Trophoblast cell (in vitro differentiated cells and primary cell): ENCODE measurements around the gene QTRT2.

Source experiments
- DNase-seq, 2 donors: peaks; one replicate each; pipeline ENCODE4 v3.0.0-alpha.2; 2016
- H2AFZ ChIP-seq: 2 replicates; pipeline ENCODE4 v1.6.1; 2013; ENCODE audit warnings: low read length, moderate library complexity, mild to moderate bottlenecking; ENCODE audit not compliant: insufficient read depth, poor library complexity
- H2AK5ac ChIP-seq: 2 replicates; pipeline ENCODE4 v1.6.1; 2013; ENCODE audit warnings: mild to moderate bottlenecking, low read length
- H2BK120ac ChIP-seq: 2 replicates; pipeline ENCODE4 v1.6.1; 2013; ENCODE audit warnings: low read length, mild to moderate bottlenecking, moderate library complexity; ENCODE audit not compliant: insufficient read depth, poor library complexity
- H2BK12ac ChIP-seq: 2 replicates; pipeline ENCODE4 v1.6.1; 2013; ENCODE audit warnings: mild to moderate bottlenecking, low read length, moderate library complexity
- H2BK5ac ChIP-seq: 2 replicates; pipeline ENCODE4 v1.6.1; 2013; ENCODE audit warnings: low read length, low read depth, moderate library complexity, mild to moderate bottlenecking; ENCODE audit not compliant: poor library complexity
- H3K14ac ChIP-seq: 2 replicates; pipeline ENCODE4 v1.6.1; 2013; ENCODE audit warnings: mild to moderate bottlenecking, low read length
- H3K18ac ChIP-seq: 2 replicates; pipeline ENCODE4 v1.6.1; 2013; ENCODE audit warnings: mild to moderate bottlenecking, low read length
- H3K23ac ChIP-seq: 2 replicates; pipeline ENCODE4 v1.6.1; 2013; ENCODE audit warnings: low read length
- H3K27ac ChIP-seq: 2 replicates; pipeline ENCODE4 v1.5.1; 2013; ENCODE audit warnings: low read depth, mild to moderate bottlenecking, inconsistent platforms, low read length, moderate library complexity
- H3K27me3 ChIP-seq: 2 replicates; pipeline ENCODE4 v1.6.1; 2013; ENCODE audit warnings: inconsistent platforms, mild to moderate bottlenecking, low read length, moderate library complexity; ENCODE audit not compliant: insufficient read depth
- H3K36me3 ChIP-seq, 2 experiments: 1 replicate in 1 of 2; 2 replicates in 1 of 2; pipeline ENCODE4 v1.6.1; 2013; ENCODE audit warnings: low read length in 2 of 2, mild to moderate bottlenecking in 2 of 2, moderate library complexity in 1 of 2; ENCODE audit not compliant: insufficient read depth in 2 of 2, control insufficient read depth in 1 of 2
- H3K4ac ChIP-seq: 2 replicates; pipeline ENCODE4 v1.6.1; 2013; ENCODE audit warnings: low read depth, mild to moderate bottlenecking, low read length, moderate library complexity
- H3K4me1 ChIP-seq, 2 experiments: 1 replicate in 1 of 2; 2 replicates in 1 of 2; pipeline ENCODE4 v1.6.1; 2013; ENCODE audit warnings: low read length in 2 of 2, mild to moderate bottlenecking in 2 of 2, moderate library complexity in 1 of 2; ENCODE audit not compliant: insufficient read depth in 2 of 2, control insufficient read depth in 1 of 2
- H3K4me2 ChIP-seq: 2 replicates; pipeline ENCODE4 v1.6.1; 2013; ENCODE audit warnings: inconsistent platforms, mild to moderate bottlenecking, low read length, moderate library complexity
- H3K4me3 ChIP-seq: 2 replicates; pipeline ENCODE4 v1.5.1; 2013; ENCODE audit warnings: mild to moderate bottlenecking, low read depth, low read length, inconsistent platforms
- H3K79me1 ChIP-seq: one replicate; pipeline ENCODE4 v1.6.1; 2013; ENCODE audit warnings: low read length
- H3K79me2 ChIP-seq: 2 replicates; pipeline ENCODE4 v1.6.1; 2013; ENCODE audit warnings: low read length, mild to moderate bottlenecking; ENCODE audit not compliant: control insufficient read depth, insufficient read depth, poor library complexity
- H3K9ac ChIP-seq: 2 replicates; pipeline ENCODE4 v1.6.1; 2013; ENCODE audit warnings: mild to moderate bottlenecking, low read length
- H3K9me3 ChIP-seq: 2 replicates; pipeline ENCODE4 v1.6.1; 2013; ENCODE audit warnings: low read depth, mild to moderate bottlenecking, control low read depth, inconsistent platforms, low read length; ENCODE audit not compliant: insufficient read depth
- H4K12ac ChIP-seq: 2 replicates; pipeline ENCODE4 v1.6.1; 2013; ENCODE audit warnings: low read depth, mild to moderate bottlenecking, low read length, moderate library complexity
- H4K8ac ChIP-seq: 2 replicates; pipeline ENCODE4 v1.6.1; 2013; ENCODE audit warnings: low read depth, mild to moderate bottlenecking, low read length, moderate library complexity
- H4K91ac ChIP-seq: one replicate; pipeline ENCODE4 v1.6.1; 2013; ENCODE audit warnings: low read depth, mild to moderate bottlenecking, low read length, moderate library complexity
- WGBS: extraction: QIAGEN DNeasy Blood & Tissue Kit; methylation state at CpG from one replicate; pipeline ENCODE4 v1.1.7; 2013; ENCODE audit warnings: missing lambda C conversion rate; ENCODE audit not compliant: insufficient read length, insufficient coverage; ENCODE audit errors: extremely low coverage; 5-methylcytosine and 5-hydroxymethylcytosine counted together

Gene QTRT2

GRCh38 chr3:114083112-114083511 lies 26.6 kb downstream of the QTRT2 start:
- H2AFZ ChIP-seq = no peak overlapping the region
- no peak for DNase-seq
- no peak overlapping the region for H4K12ac ChIP-seq
- H3K27me3 ChIP-seq = no peaks in the 10 kb centered on the region
- no peak overlapping the region for H3K18ac ChIP-seq
- H4K91ac ChIP-seq = no peak overlapping the region
- no peak overlapping the region for H2BK5ac ChIP-seq
- H2BK120ac ChIP-seq = no peak overlapping the region
- H3K4me2 ChIP-seq = no peak overlapping the region
- no peaks in the 10 kb centered on the region for H3K9me3 ChIP-seq
- no peak overlapping the region for H3K4me3 ChIP-seq
- no peak overlapping the region for H3K4ac ChIP-seq
- H3K4me1 ChIP-seq = no peaks in the 10 kb centered on the region
- H3K79me1 ChIP-seq = no peaks in the 10 kb centered on the region
- H3K27ac ChIP-seq = no peak overlapping the region
- WGBS = no CpG with 5 or more reads among the region's 2 CpGs
- H4K8ac ChIP-seq = no peak overlapping the region
- no peak overlapping the region for H3K9ac ChIP-seq
- no peak overlapping the region for H3K14ac ChIP-seq
- H2AK5ac ChIP-seq = no peak overlapping the region
- no peak overlapping the region for H2BK12ac ChIP-seq
- no peak overlapping the region for H3K23ac ChIP-seq
- H3K36me3 ChIP-seq = peaks cover 8 to 16% of the 10 kb centered on the region in 2 experiments
- H3K79me2 ChIP-seq = no peaks in the 10 kb centered on the region

GRCh38 chr3:114086356-114086755 lies 29.8 kb downstream of the QTRT2 start:
- no peak overlapping the region for H4K8ac ChIP-seq
- H4K12ac ChIP-seq = no peak overlapping the region
- no peak overlapping the region for H3K4me2 ChIP-seq
- no peaks in the 10 kb centered on the region for H3K9me3 ChIP-seq
- peaks cover 8 to 13% of the 10 kb centered on the region in 2 experiments for H3K36me3 ChIP-seq
- no CpG with 5 or more reads among the region's 2 CpGs for WGBS
- H3K27me3 ChIP-seq = no peaks in the 10 kb centered on the region
- no peaks in the 10 kb centered on the region for H3K79me2 ChIP-seq
- H3K79me1 ChIP-seq = no peaks in the 10 kb centered on the region
- DNase-seq = no peak
- no peak overlapping the region for H3K23ac ChIP-seq
- no peak overlapping the region for H4K91ac ChIP-seq
- no peak overlapping the region for H3K18ac ChIP-seq
- no peak overlapping the region for H2AFZ ChIP-seq
- no peak overlapping the region for H2AK5ac ChIP-seq
- no peak overlapping the region for H2BK120ac ChIP-seq
- H3K4ac ChIP-seq = no peak overlapping the region
- H2BK5ac ChIP-seq = no peak overlapping the region
- no peak overlapping the region for H3K14ac ChIP-seq
- H3K4me1 ChIP-seq = no peaks in the 10 kb centered on the region
- H3K9ac ChIP-seq = no peak overlapping the region
- H3K27ac ChIP-seq = no peak overlapping the region
- H3K4me3 ChIP-seq = no peak overlapping the region
- H2BK12ac ChIP-seq = no peak overlapping the region

GRCh38 chr3:114089675-114090074 lies 33.1 kb downstream of the QTRT2 start:
- H3K14ac ChIP-seq = no peak overlapping the region
- H2BK12ac ChIP-seq = no peak overlapping the region
- H3K79me1 ChIP-seq = no peaks in the 10 kb centered on the region

GRCh38 chr3:114092151-114093015 lies 35.8 kb downstream of the QTRT2 start:
- H4K8ac ChIP-seq = no peak overlapping the region
- H4K12ac ChIP-seq = no peak overlapping the region
- H2BK5ac ChIP-seq = no peak overlapping the region
- DNase-seq = peak in 1 of 2 donors; percentile 31
- H3K4me3 ChIP-seq = no peak overlapping the region
- H2AK5ac ChIP-seq = no peak overlapping the region
- H3K4me2 ChIP-seq = no peak overlapping the region
- no peaks in the 10 kb centered on the region for H3K9me3 ChIP-seq
- no peaks in the 10 kb centered on the region for H3K27me3 ChIP-seq
- no peak overlapping the region for H3K23ac ChIP-seq
- no peak overlapping the region for H3K9ac ChIP-seq
- H3K14ac ChIP-seq = no peak overlapping the region
- WGBS = 100% methylated on average over 1 of the region's 13 CpGs
- no peak overlapping the region for H4K91ac ChIP-seq
- H3K79me2 ChIP-seq = no peaks in the 10 kb centered on the region
- no peak overlapping the region for H2BK120ac ChIP-seq
- no peak overlapping the region for H2AFZ ChIP-seq
- H3K79me1 ChIP-seq = no peaks in the 10 kb centered on the region
- no peak overlapping the region for H3K18ac ChIP-seq
- H3K4me1 ChIP-seq = no peaks in the 10 kb centered on the region
- no peak overlapping the region for H3K27ac ChIP-seq
- H2BK12ac ChIP-seq = no peak overlapping the region
- peaks cover 0 to 4% of the 10 kb centered on the region in 2 experiments for H3K36me3 ChIP-seq
- H3K4ac ChIP-seq = no peak overlapping the region

More at GRCh38 chr3:114089675-114090074, 33.1 kb downstream of the QTRT2 start:
- Histone ChIP-seq H3K4me2 (no peak overlapping the region), H3K79me2 (no peaks in the 10 kb centered on the region), H4K12ac (no peak overlapping the region), H2BK120ac (no peak overlapping the region), H4K8ac (no peak overlapping the region), H3K23ac (no peak overlapping the region), H2AK5ac (no peak overlapping the region), H3K18ac (no peak overlapping the region), H2AFZ (no peak overlapping the region), H3K27me3 (no peaks in the 10 kb centered on the region), H3K4me3 (no peak overlapping the region), H2BK5ac (no peak overlapping the region), H3K9me3 (no peaks in the 10 kb centered on the region), H3K4ac (no peak overlapping the region), H4K91ac (no peak overlapping the region), H3K9ac (no peak overlapping the region), H3K4me1 (no peaks in the 10 kb centered on the region), H3K27ac (no peak overlapping the region), H3K36me3 (peaks cover 6 to 10% of the 10 kb centered on the region in 2 experiments)
- DNase-seq = no peak
